ENCODE measurements around the gene UMODL1. TPM values are rescaled to one million over a fixed set of nuclear protein-coding genes. Genes with fewer than 3 reads are reported as not detected.

The UMODL1 gene
- polyA plus RNA-seq, 3 donors from 2014 or later: not detected

- DNase-seq: no peak
- Mint-ChIP-seq H3K4me1 (peaks cover 37 to 39% of the 10 kb centered on the region in 2 donors), H3K4me3 (peak overlapping the region in 1 of 5 donors; percentile 9), H3K36me3 (no peaks in the 10 kb centered on the region), H3K27ac (peak overlapping the region in 1 of 6 donors; percentile 24), H3K27me3 (ENCODE audit: low read depth in 3 of 3) (peaks cover 5 to 15% (median 8%) of the 10 kb centered on the region in 3 donors), H3K9me3 (no peaks in the 10 kb centered on the region)
Measured at GRCh38 chr21:42161956-42162681, 91.0 kb downstream of the UMODL1 start.

GRCh38 chr21:42162831-42163510, 91.9 kb downstream of the UMODL1 start:
- Mint-ChIP-seq H3K4me1 (peaks cover 37 to 39% of the 10 kb centered on the region in 2 donors), H3K27ac (peak overlapping the region in 2 of 6 donors; percentile 21 to 80), H3K4me3 (no peak overlapping the region), H3K9me3 (no peaks in the 10 kb centered on the region), H3K27me3 (ENCODE audit: low read depth in 3 of 3) (peaks cover 5 to 15% (median 8%) of the 10 kb centered on the region in 3 donors), H3K36me3 (no peaks in the 10 kb centered on the region)
- DNase-seq: no peak

GRCh38 chr21:42163511-42163863, 92.4 kb downstream of the UMODL1 start:
- H3K27me3 Mint-ChIP-seq (ENCODE audit: low read depth in 3 of 3): peaks cover 5 to 14% (median 8%) of the 10 kb centered on the region in 3 donors
- no peaks in the 10 kb centered on the region for H3K36me3 Mint-ChIP-seq
- no peak for DNase-seq
- peaks cover 37 to 39% of the 10 kb centered on the region in 2 donors for H3K4me1 Mint-ChIP-seq
- H3K4me3 Mint-ChIP-seq: no peak overlapping the region
- H3K27ac Mint-ChIP-seq: peak overlapping the region in 1 of 6 donors; percentile 22
- no peaks in the 10 kb centered on the region for H3K9me3 Mint-ChIP-seq

GRCh38 chr21:42164064-42164789, 93.1 kb downstream of the UMODL1 start:
- peak; percentile 46 to 59 (median 51) for DNase-seq
- peaks cover 33 to 38% of the 10 kb centered on the region in 2 donors for H3K4me1 Mint-ChIP-seq

GRCh38 chr21:42164818-42165217, 93.7 kb downstream of the UMODL1 start:
- no peak overlapping the region for H3K27ac Mint-ChIP-seq
- H3K9me3 Mint-ChIP-seq: no peaks in the 10 kb centered on the region
- no peaks in the 10 kb centered on the region for H3K36me3 Mint-ChIP-seq
- DNase-seq: no peak
- peaks cover 0 to 10% (median 6%) of the 10 kb centered on the region in 3 donors for H3K27me3 Mint-ChIP-seq (ENCODE audit: low read depth in 3 of 3)
- no peak overlapping the region for H3K4me3 Mint-ChIP-seq
- H3K4me1 Mint-ChIP-seq: peaks cover 29 to 32% of the 10 kb centered on the region in 2 donors

More at GRCh38 chr21:42164064-42164789, 93.1 kb downstream of the UMODL1 start:
- Mint-ChIP-seq H3K27me3 (ENCODE audit: low read depth in 3 of 3) (peaks cover under 1 to 10% (median 8%) of the 10 kb centered on the region in 3 donors), H3K9me3 (no peaks in the 10 kb centered on the region), H3K4me3 (no peak overlapping the region), H3K27ac (peak overlapping the region in 3 of 6 donors; percentile 22 to 56 (median 55)), H3K36me3 (no peaks in the 10 kb centered on the region)

GRCh38 chr21:42165901-42166300, 94.8 kb downstream of the UMODL1 start:
- Mint-ChIP-seq H3K4me3 (no peak overlapping the region), H3K27ac (no peak overlapping the region), H3K9me3 (no peaks in the 10 kb centered on the region), H3K4me1 (peaks cover 24 to 27% of the 10 kb centered on the region in 2 donors), H3K36me3 (no peaks in the 10 kb centered on the region), H3K27me3 (ENCODE audit: low read depth in 3 of 3) (peaks cover 0 to 9% (median 7%) of the 10 kb centered on the region in 3 donors)
- no peak for DNase-seq

- H3K27ac Mint-ChIP-seq: no peak overlapping the region
- H3K36me3 Mint-ChIP-seq: no peaks in the 10 kb centered on the region
- peaks cover 3 to 6% of the 10 kb centered on the region in 2 donors for H3K4me1 Mint-ChIP-seq
- no peaks in the 10 kb centered on the region for H3K9me3 Mint-ChIP-seq
- DNase-seq: no peak
- H3K27me3 Mint-ChIP-seq (ENCODE audit: low read depth in 3 of 3): peaks cover 0 to 4% (median 3%) of the 10 kb centered on the region in 3 donors
- no peak overlapping the region for H3K4me3 Mint-ChIP-seq
Measured at GRCh38 chr21:42169758-42170157, 98.6 kb downstream of the UMODL1 start.

GRCh38 chr21:42171091-42172053, 100.3 kb downstream of the UMODL1 start:
- H3K27ac Mint-ChIP-seq: no peak overlapping the region
- peaks cover 0 to 4% of the 10 kb centered on the region in 2 donors for H3K4me1 Mint-ChIP-seq
- no peaks in the 10 kb centered on the region for H3K36me3 Mint-ChIP-seq
- H3K9me3 Mint-ChIP-seq: no peaks in the 10 kb centered on the region
- DNase-seq: no peak
- no peak overlapping the region for H3K4me3 Mint-ChIP-seq
- peaks cover 0 to 4% (median 3%) of the 10 kb centered on the region in 3 donors for H3K27me3 Mint-ChIP-seq (ENCODE audit: low read depth in 3 of 3)

GRCh38 chr21:42172596-42173483, 101.7 kb downstream of the UMODL1 start:
- Mint-ChIP-seq H3K4me1 (peaks cover 0 to 4% of the 10 kb centered on the region in 2 donors), H3K4me3 (no peak overlapping the region), H3K27ac (no peak overlapping the region), H3K9me3 (no peaks in the 10 kb centered on the region), H3K27me3 (ENCODE audit: low read depth in 3 of 3) (peaks cover 0 to 4% (median 3%) of the 10 kb centered on the region in 3 donors), H3K36me3 (peaks cover 0 to 3% (median 0%) of the 10 kb centered on the region in 3 donors)
- no peak for DNase-seq

- Mint-ChIP-seq H3K27ac (no peak overlapping the region), H3K4me3 (no peak overlapping the region), H3K36me3 (peaks cover 0 to 3% (median 0%) of the 10 kb centered on the region in 3 donors), H3K9me3 (no peaks in the 10 kb centered on the region), H3K27me3 (ENCODE audit: low read depth in 3 of 3) (peaks cover 3 to 5% (median 4%) of the 10 kb centered on the region in 3 donors), H3K4me1 (peaks cover 0 to 4% of the 10 kb centered on the region in 2 donors)
- DNase-seq: no peak
Measured at GRCh38 chr21:42174173-42174572, 103.1 kb downstream of the UMODL1 start.

GRCh38 chr21:42175110-42175710, 104.1 kb downstream of the UMODL1 start:
- Mint-ChIP-seq H3K9me3 (no peaks in the 10 kb centered on the region), H3K4me1 (peaks cover 0 to 4% of the 10 kb centered on the region in 2 donors), H3K27ac (peak overlapping the region in 1 of 6 donors; percentile 31), H3K36me3 (peaks cover 0 to 3% (median 0%) of the 10 kb centered on the region in 3 donors), H3K4me3 (no peak overlapping the region), H3K27me3 (ENCODE audit: low read depth in 3 of 3) (peaks cover 3 to 5% (median 3%) of the 10 kb centered on the region in 3 donors)
- no peak for DNase-seq

- Mint-ChIP-seq H3K9me3 (no peaks in the 10 kb centered on the region), H3K4me1 (no peaks in the 10 kb centered on the region), H3K36me3 (peaks cover 0 to 3% (median 0%) of the 10 kb centered on the region in 3 donors), H3K27me3 (ENCODE audit: low read depth in 3 of 3) (peaks cover 1 to 5% (median 3%) of the 10 kb centered on the region in 3 donors), H3K4me3 (no peak overlapping the region), H3K27ac (no peak overlapping the region)
- no peak for DNase-seq
Measured at GRCh38 chr21:42176859-42177258, 105.7 kb downstream of the UMODL1 start.

Data from immature natural killer cell (primary cell).